NCI-H2029 (cell line): ENCODE measurements around the gene PDE6B.
"Not testable (repeated sequence)": the region's sequence is repeated elsewhere in the genome, so short reads cannot be mapped to it uniquely, and the experiment has no call there.

Experiments
- DNase-seq: peaks from one replicate; lab custom pipeline; 2025; lab: John Stamatoyannopoulos, UW

PDE6B gene

GRCh38 chr4:622071-622995 is 3.0 kb upstream of the PDE6B start:
- no peak for DNase-seq

- DNase-seq: no peak
Observed at GRCh38 chr4:622996-623913, 2.1 kb upstream of the PDE6B start.

GRCh38 chr4:623914-624566 is 1.3 kb upstream of the PDE6B start:
- DNase-seq: no peak

- DNase-seq: no peak
Observed at GRCh38 chr4:625631-626161, 323 bp downstream of the PDE6B start.

- no peak for DNase-seq
Observed at GRCh38 chr4:626201-627091, 1.1 kb downstream of the PDE6B start.

- no peak for DNase-seq
Observed at GRCh38 chr4:627347-628125, 2.2 kb downstream of the PDE6B start.

GRCh38 chr4:628311-628741 is 3.0 kb downstream of the PDE6B start:
- DNase-seq: no peak

GRCh38 chr4:628821-629635 is 3.7 kb downstream of the PDE6B start:
- DNase-seq: no peak

- DNase-seq: no peak
Observed at GRCh38 chr4:629636-629914, 4.2 kb downstream of the PDE6B start.

GRCh38 chr4:629915-630641 is 4.7 kb downstream of the PDE6B start:
- no peak for DNase-seq

- no peak for DNase-seq
Observed at GRCh38 chr4:630656-631055, 5.3 kb downstream of the PDE6B start.

- DNase-seq: no peak
Observed at GRCh38 chr4:632196-632790, 6.9 kb downstream of the PDE6B start.

GRCh38 chr4:632926-633325 is 7.6 kb downstream of the PDE6B start:
- no peak for DNase-seq

- no peak for DNase-seq
Observed at GRCh38 chr4:633406-633805, 8.0 kb downstream of the PDE6B start.

GRCh38 chr4:633976-634598 is 8.7 kb downstream of the PDE6B start:
- DNase-seq: no peak

GRCh38 chr4:634599-634985 is 9.2 kb downstream of the PDE6B start:
- DNase-seq: no peak

GRCh38 chr4:635066-635835 is 9.9 kb downstream of the PDE6B start:
- DNase-seq: not testable (repeated sequence)
